HG02885 (cell line): ENCODE data around the gene SOAT2.

Source experiments
- ATAC-seq: cut with Tn5 transposase; IDR thresholded peaks from one replicate; pipeline ENCODE4 v1.9.1; 2021; ENCODE audit warnings: mild to moderate bottlenecking; ENCODE audit not compliant: unreplicated experiment, poor library complexity

SOAT2 gene, protein sequence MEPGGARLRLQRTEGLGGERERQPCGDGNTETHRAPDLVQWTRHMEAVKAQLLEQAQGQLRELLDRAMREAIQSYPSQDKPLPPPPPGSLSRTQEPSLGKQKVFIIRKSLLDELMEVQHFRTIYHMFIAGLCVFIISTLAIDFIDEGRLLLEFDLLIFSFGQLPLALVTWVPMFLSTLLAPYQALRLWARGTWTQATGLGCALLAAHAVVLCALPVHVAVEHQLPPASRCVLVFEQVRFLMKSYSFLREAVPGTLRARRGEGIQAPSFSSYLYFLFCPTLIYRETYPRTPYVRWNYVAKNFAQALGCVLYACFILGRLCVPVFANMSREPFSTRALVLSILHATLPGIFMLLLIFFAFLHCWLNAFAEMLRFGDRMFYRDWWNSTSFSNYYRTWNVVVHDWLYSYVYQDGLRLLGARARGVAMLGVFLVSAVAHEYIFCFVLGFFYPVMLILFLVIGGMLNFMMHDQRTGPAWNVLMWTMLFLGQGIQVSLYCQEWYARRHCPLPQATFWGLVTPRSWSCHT

DNA sequence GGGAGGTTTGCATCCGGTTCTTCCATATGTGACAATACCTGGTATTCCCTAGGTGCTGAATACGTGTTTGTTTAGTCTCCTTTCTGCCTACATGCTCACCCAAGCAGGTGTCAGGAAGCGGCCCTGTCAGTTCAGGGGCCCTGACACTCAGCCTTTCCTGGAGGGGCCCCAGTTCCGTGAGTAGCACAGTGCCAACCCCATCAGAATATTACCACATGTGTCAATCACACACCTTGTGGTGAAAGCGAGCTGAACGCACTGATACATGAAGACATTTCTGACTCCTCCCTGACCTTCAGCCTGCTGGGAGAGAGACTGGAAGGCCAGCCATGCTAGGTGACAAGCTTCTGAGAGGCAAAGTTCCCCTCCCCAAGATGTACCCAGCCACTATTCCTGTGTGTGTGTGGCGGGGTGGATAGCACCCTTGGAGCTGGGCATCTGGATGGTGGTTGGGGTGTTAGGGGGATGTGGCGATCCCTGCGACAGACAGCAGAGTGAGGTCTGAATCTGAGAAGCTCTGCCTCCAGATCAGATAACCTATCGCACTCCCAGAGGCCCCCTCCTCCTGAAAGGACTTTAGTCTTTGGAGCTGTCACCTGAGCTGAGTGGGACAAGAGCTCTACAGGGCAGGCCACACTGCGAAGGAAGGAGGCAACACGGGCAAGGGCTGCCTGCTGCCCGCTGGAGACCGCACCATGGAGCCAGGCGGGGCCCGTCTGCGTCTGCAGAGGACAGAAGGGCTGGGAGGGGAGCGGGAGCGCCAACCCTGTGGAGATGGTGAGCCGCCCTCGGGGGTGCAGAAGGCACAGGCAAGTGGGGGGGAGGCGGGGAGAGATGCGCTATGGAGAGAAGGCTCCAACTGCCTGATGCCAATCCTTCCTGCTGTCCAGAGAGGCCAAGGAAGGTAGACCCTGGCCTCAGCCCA is at the start of gene SOAT2:
TSS of gene SOAT2 (plus strand) at position 604 of the 925 bp plus-strand sequence. CDS start at position 696, 92 bp downstream.
- peak; percentile 43 for ATAC-seq

DNA sequence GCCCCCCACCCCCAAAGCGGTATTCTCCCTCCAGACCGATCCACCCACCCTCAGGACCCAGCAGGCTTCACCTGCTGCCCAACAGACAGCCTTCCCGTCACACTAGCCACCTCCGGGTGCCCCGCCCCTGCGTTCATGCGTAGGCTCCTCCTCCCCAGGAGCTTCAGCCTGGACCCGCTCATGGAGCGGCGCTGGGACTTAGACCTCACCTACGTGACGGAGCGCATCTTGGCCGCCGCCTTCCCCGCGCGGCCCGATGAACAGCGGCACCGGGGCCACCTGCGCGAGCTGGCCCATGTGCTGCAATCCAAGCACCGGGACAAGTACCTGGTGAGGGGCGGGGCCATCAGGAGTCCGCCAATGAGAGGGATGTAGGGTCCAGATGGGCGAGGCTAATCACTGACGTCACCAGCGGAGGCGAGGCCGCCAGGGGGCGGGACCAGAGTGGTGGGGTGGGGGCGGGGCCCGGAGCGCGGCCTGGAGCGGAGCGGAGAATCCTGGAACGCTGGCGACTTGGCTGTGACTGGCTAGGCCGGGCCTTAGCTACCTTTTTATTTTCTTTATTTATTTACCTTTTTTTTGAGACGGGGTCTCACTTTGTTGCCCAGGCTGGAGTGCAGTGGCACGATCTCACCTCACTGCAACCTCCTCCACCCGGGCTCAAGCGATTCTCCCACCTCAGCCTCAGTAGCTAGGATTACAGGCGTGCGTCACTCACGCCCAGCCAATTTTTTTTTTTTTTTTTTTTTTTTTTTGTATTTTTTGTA is 49.0 kb upstream of the SOAT2 start:
- ATAC-seq, result peak; percentile 93

DNA sequence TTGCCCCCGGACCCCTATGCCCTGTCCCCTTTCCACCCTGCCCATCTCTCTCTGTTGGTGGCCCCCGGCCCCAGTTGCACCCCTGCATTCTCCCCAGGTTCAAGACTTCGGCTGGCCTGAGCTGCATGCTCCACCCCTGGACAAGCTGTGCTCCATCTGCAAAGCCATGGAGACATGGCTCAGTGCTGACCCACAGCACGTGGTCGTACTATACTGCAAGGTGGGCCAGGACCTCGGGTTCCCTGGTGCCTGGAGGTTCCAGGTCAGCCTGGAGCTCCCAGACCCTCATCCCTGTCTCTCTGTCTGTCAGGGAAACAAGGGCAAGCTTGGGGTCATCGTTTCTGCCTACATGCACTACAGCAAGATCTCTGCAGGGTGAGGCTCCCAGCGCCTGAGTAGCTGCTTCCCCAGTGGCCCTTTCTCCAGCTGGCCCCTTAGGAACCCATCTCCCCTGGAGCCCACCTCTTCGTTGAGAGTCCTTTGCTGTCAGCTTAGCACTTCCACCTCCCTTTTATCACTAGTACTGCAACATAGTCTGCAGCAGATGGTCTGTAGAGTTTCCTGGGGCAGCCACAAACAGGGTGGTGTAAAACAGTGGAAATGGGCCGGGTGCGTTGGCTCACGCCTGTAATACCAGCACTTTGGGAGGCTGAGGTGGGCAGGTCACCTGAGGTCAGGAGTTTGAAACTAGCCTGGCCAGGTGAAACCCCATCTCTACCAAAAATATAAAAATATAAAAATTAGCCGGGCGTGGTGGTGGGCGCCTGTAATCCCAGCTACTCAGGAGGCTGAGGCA is 47.6 kb upstream of the SOAT2 start:
- ATAC-seq, result no peak

DNA sequence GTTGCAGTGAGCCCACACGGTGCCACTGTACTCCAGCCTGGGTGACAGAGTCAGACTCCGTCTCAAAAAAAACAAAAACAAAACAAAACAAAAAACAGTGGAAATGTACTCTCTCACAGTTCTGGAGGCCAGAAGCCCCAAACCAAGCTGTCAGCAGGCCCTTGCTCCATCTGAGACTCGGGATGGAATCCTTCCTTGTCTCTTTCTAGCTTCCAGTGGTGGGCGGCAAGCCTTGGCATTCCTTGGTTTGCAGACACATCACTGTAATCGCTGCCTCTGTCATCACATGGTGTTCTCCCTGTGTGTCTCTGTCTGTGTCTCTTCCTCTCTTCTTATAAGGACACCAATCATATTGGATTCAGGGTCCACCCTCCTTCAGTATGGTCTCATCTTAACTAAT is 47.0 kb upstream of the SOAT2 start:
- ATAC-seq, result no peak

DNA sequence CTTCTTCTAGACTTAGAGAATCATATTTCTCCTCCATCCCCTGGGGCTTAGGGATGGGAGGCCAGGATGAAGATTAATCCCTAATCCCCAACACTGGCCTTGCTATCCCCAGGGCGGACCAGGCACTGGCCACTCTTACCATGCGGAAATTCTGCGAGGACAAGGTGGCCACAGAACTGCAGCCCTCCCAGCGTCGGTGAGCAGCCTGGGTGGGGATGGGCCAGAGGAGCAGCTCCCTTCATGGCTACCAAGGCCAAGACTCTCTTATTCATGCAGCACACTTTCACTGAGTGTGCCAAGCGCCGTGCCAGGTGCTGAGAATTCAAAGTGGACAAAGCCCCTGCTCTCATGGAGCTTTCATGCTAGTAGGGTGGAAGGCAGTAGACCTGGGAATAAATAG is 46.4 kb upstream of the SOAT2 start:
- no peak for ATAC-seq

DNA sequence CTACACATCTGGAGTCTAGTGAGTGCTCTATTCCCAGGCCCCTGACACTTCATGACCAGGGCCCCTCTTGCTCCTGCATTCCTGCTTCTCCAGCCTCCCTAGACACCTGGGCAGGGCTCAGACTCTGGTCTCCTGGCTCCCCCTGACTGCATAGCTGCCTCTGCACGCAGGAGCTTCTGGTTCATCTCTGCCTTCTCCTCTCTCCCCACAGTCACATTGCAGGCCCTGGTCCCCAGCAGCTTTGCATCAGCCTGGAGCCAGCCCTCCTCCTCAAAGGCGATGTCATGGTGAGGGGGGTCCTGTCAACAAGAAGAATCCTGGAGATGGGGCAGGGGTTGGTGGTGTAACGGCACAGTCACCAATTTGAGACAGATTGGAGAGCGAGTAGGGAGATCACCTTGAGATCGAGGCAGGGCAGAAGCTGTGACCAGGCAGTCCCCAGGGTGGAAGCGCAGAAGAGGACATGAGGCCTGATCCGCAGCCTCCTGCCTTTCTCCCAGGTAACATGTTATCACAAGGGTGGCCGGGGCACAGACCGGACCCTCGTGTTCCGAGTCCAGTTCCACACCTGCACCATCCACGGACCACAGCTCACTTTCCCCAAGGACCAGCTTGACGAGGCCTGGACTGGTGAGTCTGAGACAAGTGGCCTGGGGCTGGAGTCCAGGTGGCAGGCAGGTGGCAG is 45.3 kb upstream of the SOAT2 start:
- ATAC-seq, result no peak

DNA sequence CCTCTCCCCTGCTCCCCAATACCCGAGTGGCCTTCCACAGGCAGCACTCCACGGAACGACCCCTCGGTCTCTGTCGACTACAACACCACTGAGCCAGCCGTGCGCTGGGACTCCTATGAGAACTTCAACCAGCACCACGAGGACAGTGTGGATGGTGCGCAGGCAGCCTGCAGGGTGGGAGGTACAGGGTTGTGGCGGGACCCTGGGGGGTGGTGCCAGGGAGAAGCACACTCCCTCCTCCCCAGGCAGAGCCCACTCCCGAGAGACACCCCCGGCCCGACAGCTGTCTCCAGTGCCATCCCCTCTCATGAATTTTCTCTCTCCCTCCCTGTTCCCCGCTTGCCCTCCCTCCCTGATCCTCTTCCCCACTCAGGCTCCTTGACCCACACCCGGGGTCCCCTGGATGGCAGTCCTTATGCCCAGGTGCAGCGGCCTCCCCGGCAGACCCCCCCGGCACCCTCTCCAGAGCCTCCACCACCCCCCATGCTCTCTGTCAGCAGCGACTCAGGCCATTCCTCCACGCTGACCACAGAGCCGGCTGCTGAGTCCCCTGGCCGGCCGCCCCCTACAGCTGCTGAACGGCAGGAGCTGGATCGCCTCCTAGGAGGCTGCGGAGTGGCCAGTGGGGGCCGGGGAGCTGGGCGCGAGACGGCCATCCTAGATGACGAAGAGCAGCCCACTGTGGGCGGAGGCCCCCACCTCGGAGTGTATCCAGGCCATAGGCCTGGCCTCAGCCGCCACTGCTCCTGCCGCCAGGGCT is 44.4 kb upstream of the SOAT2 start:
- ATAC-seq, result no peak

DNA sequence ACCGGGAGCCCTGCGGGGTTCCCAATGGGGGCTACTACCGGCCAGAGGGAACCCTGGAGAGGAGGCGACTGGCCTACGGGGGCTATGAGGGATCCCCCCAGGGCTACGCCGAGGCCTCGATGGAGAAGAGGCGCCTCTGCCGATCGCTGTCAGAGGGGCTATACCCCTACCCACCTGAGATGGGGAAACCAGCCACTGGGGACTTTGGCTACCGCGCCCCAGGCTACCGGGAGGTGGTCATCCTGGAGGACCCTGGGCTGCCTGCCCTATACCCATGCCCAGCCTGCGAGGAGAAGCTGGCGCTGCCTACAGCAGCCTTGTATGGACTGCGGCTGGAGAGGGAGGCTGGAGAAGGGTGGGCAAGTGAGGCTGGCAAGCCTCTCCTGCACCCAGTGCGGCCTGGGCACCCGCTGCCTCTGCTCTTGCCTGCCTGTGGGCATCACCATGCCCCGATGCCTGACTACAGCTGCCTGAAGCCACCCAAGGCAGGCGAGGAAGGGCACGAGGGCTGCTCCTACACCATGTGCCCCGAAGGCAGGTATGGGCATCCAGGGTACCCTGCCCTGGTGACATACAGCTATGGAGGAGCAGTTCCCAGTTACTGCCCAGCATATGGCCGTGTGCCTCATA is 43.7 kb upstream of the SOAT2 start:
- no peak for ATAC-seq

DNA sequence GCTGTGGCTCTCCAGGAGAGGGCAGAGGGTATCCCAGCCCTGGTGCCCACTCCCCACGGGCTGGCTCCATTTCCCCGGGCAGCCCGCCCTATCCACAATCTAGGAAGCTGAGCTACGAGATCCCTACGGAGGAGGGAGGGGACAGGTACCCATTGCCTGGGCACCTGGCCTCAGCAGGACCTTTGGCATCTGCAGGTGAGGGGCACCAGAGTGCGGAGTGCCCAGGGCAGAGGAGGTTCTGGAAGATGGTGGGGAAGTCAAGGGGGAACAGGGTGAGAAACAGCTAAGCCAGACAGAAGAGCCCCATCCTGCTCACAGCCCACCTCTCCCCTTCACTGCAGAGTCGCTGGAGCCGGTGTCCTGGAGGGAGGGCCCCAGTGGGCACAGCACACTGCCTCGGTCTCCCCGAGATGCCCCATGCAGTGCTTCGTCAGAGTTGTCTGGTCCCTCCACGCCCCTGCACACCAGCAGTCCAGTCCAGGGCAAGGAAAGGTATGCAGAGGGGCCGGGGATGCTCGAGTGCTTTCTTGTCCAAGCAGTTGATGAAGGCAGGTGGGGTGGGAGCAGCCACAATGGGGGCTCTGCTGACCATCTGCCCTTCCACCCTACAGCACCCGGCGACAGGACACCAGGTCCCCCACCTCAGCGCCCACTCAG is 43.1 kb upstream of the SOAT2 start:
- ATAC-seq, result no peak

DNA sequence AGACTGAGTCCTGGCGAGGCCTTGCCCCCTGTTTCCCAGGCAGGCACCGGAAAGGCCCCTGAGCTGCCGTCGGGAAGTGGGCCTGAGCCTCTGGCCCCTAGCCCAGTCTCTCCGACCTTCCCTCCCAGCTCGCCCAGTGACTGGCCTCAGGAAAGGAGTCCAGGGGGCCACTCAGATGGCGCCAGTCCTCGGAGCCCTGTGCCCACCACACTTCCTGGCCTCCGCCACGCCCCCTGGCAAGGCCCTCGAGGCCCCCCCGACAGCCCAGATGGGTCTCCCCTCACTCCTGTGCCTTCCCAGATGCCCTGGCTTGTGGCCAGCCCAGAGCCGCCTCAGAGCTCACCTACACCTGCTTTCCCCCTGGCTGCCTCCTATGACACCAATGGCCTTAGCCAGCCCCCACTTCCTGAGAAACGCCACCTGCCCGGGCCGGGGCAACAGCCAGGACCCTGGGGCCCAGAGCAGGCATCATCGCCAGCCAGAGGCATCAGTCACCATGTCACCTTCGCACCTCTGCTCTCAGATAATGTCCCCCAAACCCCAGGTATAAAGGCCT is 42.5 kb upstream of the SOAT2 start:
- no peak for ATAC-seq

DNA sequence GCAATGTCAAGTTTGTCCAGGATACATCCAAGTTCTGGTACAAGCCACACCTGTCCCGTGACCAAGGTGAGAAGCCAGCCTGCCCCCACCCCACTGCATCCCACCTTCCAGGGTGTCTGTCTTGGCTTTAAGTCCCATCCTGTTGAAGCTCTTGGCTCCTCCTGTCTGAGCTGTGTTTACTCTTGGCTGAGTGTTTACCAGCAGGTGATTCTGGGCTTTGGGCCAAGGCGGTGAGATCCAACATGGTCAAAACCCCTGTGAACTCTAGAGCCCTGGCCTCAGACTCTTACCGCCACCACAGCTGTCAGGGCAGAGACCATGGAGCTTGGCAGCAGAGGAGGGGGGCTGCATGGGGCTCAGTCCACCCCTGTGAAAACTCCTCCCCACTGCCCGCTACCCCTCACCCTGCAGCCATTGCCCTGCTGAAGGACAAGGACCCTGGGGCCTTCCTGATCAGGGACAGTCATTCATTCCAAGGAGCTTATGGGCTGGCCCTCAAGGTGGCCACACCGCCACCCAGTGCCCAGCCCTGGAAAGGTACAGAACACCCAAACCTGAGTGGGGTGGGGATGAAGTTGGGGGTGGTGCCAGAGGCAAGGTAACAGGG is 41.8 kb upstream of the SOAT2 start:
- no peak for ATAC-seq

DNA sequence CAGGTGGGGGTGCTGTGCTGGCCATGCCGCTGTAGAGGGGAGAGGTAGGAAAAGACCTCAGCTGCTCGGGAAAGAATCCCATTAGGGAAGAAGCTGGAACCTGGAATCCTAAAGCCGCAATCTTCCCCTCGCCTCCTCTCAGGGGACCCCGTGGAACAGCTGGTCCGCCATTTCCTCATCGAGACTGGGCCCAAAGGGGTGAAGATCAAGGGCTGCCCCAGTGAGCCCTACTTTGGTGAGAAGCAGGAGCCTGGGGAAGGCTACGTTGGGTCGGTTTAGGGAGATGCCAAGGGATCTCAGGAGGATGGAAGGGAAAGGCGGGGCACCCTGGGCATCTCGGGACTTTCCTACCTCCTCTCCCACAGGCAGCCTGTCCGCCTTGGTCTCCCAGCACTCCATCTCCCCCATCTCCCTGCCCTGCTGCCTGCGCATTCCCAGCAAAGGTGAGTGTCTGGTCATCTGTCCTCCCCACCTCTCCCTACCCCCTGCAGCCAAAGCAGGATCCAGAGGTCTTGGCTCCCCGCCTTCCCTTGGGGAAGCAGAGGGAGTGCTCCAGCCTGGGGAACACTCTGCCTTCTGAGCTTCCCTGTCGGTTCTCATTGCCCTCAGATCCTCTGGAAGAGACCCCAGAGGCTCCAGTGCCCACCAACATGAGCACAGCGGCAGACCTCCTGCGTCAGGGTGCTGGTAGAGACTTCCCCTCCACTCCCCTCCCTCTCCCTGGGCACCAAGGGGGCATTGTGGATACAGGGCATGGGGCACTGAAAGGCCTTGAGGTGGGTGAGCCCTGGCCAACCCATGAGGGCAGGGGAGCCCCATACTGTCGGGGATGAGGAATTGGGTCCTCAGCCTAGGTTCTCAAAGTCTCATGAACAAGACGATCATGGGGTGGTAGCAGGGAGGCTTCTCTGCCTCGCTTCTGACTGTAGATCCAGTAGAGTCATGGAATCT is 41.0 kb upstream of the SOAT2 start:
- no peak for ATAC-seq

DNA sequence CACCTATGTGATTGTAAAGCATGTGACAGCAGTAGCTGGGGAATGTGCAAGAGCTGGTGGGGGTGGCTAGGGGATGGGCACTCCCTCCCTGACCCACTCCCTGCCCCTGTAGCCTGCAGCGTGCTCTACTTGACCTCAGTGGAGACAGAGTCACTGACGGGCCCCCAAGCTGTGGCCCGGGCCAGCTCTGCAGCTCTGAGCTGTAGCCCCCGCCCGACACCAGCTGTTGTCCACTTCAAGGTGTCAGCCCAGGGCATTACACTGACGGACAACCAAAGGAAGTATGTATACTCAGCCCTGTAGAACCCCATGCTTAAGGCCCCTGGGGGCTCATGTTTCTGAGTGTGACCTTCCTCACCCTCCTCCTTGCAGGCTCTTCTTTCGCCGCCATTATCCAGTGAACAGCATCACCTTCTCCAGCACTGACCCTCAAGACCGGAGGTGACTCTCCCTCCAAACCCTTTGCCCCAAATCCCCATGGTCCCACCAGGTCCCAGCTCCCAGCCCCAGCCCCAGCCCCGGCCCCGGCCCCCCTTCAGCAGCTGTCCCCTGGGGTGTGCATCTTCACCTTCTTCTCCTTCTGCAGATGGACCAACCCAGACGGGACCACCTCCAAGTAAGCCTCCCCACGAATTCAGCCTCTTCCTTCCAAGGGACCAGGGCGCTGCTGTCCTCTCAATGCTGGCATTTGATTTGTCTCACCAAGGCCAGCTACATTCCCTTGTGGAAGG is 40.1 kb upstream of the SOAT2 start:
- no peak for ATAC-seq

DNA sequence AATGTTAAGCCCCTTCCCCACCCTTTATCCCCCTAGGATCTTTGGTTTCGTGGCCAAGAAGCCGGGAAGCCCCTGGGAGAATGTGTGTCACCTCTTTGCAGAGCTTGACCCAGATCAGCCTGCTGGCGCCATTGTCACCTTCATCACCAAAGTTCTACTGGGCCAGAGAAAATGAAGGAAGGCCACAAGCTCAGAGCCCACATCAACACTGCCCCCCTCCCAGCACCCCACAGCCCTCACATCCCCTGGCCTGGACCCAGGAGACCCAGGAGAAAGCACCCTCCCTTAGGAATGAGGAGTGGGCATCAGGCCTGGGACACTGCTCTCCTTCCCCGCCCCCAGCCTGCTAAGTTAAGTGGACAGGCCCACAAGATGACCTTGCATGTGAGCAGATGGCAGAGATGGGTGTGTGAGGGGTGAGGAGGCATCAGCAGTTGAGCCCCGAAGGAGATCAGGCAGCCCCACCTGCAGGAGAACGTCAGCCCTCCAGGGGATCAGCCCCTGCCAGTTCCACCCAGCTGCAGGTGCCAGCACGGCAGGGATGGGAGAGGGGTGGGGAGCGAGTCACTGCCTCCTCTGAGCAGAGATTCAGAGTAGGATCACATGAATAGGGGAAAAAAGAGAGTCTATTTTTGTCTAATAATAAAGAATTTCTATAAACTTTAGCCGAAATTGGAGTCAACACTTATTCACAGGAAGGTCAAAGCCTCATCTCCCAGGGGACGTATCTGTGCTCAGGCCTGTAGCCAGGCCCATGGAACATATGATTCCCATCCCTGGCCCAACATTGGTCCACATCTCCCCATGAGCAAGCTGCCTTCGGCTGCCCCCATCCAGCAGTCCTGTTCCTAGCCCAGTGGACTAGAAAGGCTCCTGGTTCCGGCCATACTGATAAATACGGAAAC is 39.3 kb upstream of the SOAT2 start:
- no peak for ATAC-seq
